OCI-LY3 (cell line): Measurements from ENCODE around the gene TCEA2.

ENCODE experiments used
- H2AFZ ChIP-seq: fragments of 200-600, 300-600 bp; shearing (Covaris generic); 2 replicates; pipeline ENCODE4 v1.6.0; 2014; ENCODE audit warnings: antibody characterized with exemption, low read depth, low read length
- H3K27ac ChIP-seq: fragments of 200-600, 300-600 bp; sonication (generic); 2 replicates; pipeline ENCODE4 v1.5.1; 2014; ENCODE audit warnings: mild to moderate bottlenecking, low read length, moderate library complexity, mixed read lengths
- H3K27me3 ChIP-seq: fragments of 200-600, 300-600 bp; sonication (generic); 2 replicates; pipeline ENCODE4 v1.6.1; 2014; ENCODE audit warnings: low read depth, low read length, mixed read lengths
- H3K36me3 ChIP-seq: fragments of 200-600, 300-600 bp; sonication (generic); replicated peaks from 2 replicates; pipeline ENCODE3; 2014; ENCODE audit warnings: low read depth, low read length, mixed read lengths
- H3K4me1 ChIP-seq: fragments of 300-600, 200-600 bp; sonication (generic); 2 replicates; pipeline ENCODE4 v1.6.1; 2014; ENCODE audit warnings: low read length, mixed read lengths
- H3K4me2 ChIP-seq: fragments of 200-600, 300-600 bp; sonication (generic); 2 replicates; pipeline ENCODE4 v1.6.1; 2014; ENCODE audit warnings: low read length, mixed read lengths
- H3K4me3 ChIP-seq: fragments of 300-600, 200-600 bp; sonication (generic); 2 replicates; pipeline ENCODE4 v1.5.1; 2014; ENCODE audit warnings: antibody characterized with exemption, mild to moderate bottlenecking, low read length, moderate library complexity
- H3K79me2 ChIP-seq: fragments of 300-600, 200-600 bp; shearing (Covaris generic); 2 replicates; pipeline ENCODE4 v1.6.1; 2014; ENCODE audit warnings: mild to moderate bottlenecking, low read length, mixed read lengths
- H3K9ac ChIP-seq: fragments of 300-600, 200-600 bp; shearing (Covaris generic); 2 replicates; pipeline ENCODE4 v1.6.0; 2014; ENCODE audit warnings: mild to moderate bottlenecking, low read length, moderate library complexity
- H3K9me3 ChIP-seq: fragments of 200-600, 300-600 bp; shearing (Covaris generic); 2 replicates; pipeline ENCODE4 v1.6.1; 2014; ENCODE audit warnings: low read length, mixed read lengths; ENCODE audit not compliant: insufficient read depth
- H4K20me1 ChIP-seq: fragments of 200-600, 300-600 bp; sonication (generic); 2 replicates; pipeline ENCODE4 v1.6.1; 2016; ENCODE audit warnings: low read length, mixed read lengths; ENCODE audit not compliant: insufficient read depth
- EZH2phosphoT487 ChIP-seq: fragments of 200-600 bp; shearing (Covaris generic); IDR thresholded peaks from 2 replicates; pipeline ENCODE4 v1.6.1; 2018; ENCODE audit warnings: antibody characterized with exemption, mixed run types, low read depth
- TF ChIP-seq, protein P1 (sequence below): fragments of 200-600, 300-600 bp; sonication (generic); IDR thresholded peaks from 2 replicates; pipeline ENCODE4 v1.5.1; 2014; ENCODE audit warnings: antibody characterized with exemption, low read length, low read depth

Gene TCEA2

DNA sequence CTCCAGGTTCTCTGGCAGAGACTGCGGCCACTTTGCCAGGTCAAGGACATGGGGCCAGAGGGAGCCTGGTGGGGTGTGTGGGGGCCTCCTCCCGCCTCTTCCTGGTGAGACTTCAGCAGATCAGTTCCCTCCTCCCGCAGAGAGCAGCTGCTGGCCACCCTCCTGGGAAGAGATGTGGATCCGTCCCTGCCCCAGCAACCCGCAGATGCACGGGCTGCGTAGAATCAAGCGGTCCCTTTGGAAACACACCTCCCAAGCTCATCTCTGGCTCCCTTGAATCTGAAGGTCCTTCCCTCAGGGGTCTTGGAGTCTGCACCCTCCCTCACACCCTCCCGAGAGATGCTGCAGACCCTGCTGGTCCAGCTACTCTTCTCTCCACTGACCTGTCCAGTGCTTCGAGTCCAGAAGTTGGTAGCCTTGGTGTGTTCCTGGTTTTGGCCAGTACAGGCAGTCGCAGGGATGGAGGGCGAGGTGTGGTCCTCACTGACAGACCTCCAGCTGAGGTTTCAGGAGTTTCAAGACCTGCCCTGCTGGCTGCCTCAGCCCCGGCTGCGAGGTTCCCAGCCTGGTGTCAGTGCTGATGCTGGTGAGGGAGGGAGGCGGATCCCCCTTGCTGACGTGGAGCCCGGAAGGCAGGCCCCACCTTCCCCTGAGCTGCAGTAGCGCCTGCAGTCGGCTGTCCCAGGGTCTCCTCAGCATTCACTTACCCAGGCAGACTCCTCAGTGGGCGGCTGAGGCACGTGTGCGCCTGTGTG lies 44.2 kb downstream of the TCEA2 start, which contains the start of gene NPBWR2:
NPBWR2 (minus strand) TSS at position 585 of the 755 bp plus-strand sequence. CDS start 734 bp downstream, outside the sequence.
- no peaks in the 10 kb centered on the region for H4K20me1 ChIP-seq
- no peaks in the 10 kb centered on the region for H3K9me3 ChIP-seq
- H3K4me1 ChIP-seq = peaks cover 11% of the 10 kb centered on the region
- H3K36me3 ChIP-seq = no peaks in the 10 kb centered on the region
- TF ChIP-seq, protein P1, sequence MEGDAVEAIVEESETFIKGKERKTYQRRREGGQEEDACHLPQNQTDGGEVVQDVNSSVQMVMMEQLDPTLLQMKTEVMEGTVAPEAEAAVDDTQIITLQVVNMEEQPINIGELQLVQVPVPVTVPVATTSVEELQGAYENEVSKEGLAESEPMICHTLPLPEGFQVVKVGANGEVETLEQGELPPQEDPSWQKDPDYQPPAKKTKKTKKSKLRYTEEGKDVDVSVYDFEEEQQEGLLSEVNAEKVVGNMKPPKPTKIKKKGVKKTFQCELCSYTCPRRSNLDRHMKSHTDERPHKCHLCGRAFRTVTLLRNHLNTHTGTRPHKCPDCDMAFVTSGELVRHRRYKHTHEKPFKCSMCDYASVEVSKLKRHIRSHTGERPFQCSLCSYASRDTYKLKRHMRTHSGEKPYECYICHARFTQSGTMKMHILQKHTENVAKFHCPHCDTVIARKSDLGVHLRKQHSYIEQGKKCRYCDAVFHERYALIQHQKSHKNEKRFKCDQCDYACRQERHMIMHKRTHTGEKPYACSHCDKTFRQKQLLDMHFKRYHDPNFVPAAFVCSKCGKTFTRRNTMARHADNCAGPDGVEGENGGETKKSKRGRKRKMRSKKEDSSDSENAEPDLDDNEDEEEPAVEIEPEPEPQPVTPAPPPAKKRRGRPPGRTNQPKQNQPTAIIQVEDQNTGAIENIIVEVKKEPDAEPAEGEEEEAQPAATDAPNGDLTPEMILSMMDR = no peak
- no peak for TF ChIP-seq EZH2phosphoT487
- peak within 1 kb of the TSS; percentile 74 for H3K4me2 ChIP-seq
- no peak within 1 kb of the TSS for H3K27ac ChIP-seq
- 0 out of 2 replicates have a peak, but pooled peaks cover 3% of the 10 kb centered on the region for H3K27me3 ChIP-seq
- H3K9ac ChIP-seq = no peak within 1 kb of the TSS; the same call in 1 of the 2 replicates
- H2AFZ ChIP-seq = peak within 1 kb of the TSS; percentile 18; the same call in 1 of the 2 replicates
- no peaks in the 10 kb centered on the region for H3K79me2 ChIP-seq
- peak within 1 kb of the TSS; percentile 40 for H3K4me3 ChIP-seq

- Histone ChIP-seq H3K4me2 (peak overlapping the region; percentile 74), H3K27ac (no peak overlapping the region), H3K9ac (no peak overlapping the region; the same call in 1 of the 2 replicates), H2AFZ (peak overlapping the region; percentile 18; the same call in 1 of the 2 replicates), H4K20me1 (no peaks in the 10 kb centered on the region), H3K79me2 (no peaks in the 10 kb centered on the region), H3K9me3 (no peaks in the 10 kb centered on the region), H3K4me3 (peak overlapping the region; percentile 40), H3K27me3 (0 out of 2 replicates have a peak, but pooled peaks cover 3% of the 10 kb centered on the region), H3K4me1 (peaks cover 11% of the 10 kb centered on the region), H3K36me3 (no peaks in the 10 kb centered on the region)
- TF ChIP-seq, protein P1 = no peak
- TF ChIP-seq EZH2phosphoT487 = no peak
Measured at GRCh38 chr20:64107736-64108457, 44.9 kb downstream of the TCEA2 start.

DNA sequence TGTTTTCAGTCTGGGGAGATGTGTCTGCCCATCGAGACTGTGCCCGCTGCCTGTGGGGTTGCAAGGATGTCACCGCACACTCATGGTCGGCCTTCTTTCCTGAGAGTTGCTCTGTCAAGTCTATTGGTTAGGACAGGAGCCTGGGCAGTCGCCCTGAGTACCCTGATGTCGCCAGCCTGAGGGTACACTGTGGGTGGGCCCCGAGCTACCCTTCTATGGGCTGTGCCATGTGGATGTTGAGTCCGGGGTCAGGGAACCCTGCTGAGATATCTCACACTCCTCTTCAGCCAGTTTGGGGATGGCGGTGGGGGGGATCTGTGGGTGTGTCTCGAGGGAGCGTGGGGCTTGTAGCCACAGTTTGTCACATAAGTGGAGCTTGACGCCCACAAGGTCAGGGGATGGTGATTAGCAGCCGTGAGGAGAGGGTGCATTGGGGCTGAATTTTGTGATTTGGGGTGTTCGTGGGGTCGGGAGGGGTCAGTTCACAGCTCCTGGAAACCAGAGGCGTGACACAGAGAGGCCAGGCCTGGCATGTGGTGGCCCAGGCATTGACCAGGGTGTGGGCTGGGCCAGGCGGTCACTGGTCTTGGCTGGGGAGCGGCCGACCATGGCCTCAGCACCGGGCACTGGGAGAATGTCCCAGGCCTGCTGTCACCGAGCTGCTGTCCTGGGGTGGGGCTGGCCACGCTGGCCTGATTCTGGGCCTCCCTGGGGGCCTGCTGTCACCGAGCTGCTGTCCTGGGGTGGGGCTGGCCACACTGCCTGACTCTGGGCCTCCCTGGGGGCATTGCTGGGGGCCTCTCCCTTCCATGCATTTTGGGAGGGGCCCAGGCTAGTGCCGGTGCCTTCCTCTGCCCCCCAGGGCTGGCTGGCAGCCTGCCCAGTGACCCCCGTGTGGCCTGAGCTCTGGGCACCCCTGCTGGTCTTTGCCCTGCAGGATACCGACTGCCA lies 46.0 kb downstream of the TCEA2 start:
- Histone ChIP-seq H3K27ac (no peak overlapping the region), H3K4me1 (peaks cover 11% of the 10 kb centered on the region), H3K9ac (no peak overlapping the region), H4K20me1 (no peaks in the 10 kb centered on the region), H2AFZ (no peak overlapping the region), H3K4me3 (no peak overlapping the region), H3K27me3 (no peaks in the 10 kb centered on the region), H3K4me2 (no peak overlapping the region), H3K36me3 (no peaks in the 10 kb centered on the region), H3K79me2 (no peaks in the 10 kb centered on the region), H3K9me3 (no peaks in the 10 kb centered on the region)
- TF ChIP-seq EZH2phosphoT487 = no peak
- TF ChIP-seq, protein P1 = no peak
